HG02763 (cell line): ENCODE data around the gene SLC5A2.
"Not testable (repeated sequence)": the region's sequence is repeated elsewhere in the genome, so short reads cannot be mapped to it uniquely, and the experiment has no call there.

ENCODE experiments used
- ATAC-seq: cut with Tn5 transposase; IDR thresholded peaks from one replicate; pipeline ENCODE4 v1.9.1; 2021; ENCODE audit warnings: mild to moderate bottlenecking, moderate library complexity; ENCODE audit not compliant: unreplicated experiment

Gene SLC5A2

DNA sequence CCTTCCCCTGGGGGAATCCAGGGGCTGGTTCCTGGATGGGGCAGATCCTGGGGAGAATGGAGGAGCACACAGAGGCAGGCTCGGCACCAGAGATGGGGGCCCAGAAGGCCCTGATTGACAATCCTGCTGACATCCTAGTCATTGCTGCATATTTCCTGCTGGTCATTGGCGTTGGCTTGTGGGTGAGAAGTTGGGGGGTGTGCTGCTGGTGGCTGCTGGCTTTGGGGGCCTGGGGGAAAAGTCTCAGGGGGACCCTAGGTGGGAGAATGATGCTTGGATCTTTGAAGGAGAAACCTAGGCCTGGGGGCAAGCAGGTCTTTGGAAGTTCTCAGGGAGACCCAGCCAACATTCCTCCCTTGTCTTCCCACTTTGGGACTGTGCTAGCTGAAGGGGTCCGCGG is at the start of gene SLC5A2:
Gene SLC5A2 (plus strand): TSS at position 43 of the 400 bp plus-strand sequence. CDS start 14 bp downstream, at position 57.
- ATAC-seq: no peak

DNA sequence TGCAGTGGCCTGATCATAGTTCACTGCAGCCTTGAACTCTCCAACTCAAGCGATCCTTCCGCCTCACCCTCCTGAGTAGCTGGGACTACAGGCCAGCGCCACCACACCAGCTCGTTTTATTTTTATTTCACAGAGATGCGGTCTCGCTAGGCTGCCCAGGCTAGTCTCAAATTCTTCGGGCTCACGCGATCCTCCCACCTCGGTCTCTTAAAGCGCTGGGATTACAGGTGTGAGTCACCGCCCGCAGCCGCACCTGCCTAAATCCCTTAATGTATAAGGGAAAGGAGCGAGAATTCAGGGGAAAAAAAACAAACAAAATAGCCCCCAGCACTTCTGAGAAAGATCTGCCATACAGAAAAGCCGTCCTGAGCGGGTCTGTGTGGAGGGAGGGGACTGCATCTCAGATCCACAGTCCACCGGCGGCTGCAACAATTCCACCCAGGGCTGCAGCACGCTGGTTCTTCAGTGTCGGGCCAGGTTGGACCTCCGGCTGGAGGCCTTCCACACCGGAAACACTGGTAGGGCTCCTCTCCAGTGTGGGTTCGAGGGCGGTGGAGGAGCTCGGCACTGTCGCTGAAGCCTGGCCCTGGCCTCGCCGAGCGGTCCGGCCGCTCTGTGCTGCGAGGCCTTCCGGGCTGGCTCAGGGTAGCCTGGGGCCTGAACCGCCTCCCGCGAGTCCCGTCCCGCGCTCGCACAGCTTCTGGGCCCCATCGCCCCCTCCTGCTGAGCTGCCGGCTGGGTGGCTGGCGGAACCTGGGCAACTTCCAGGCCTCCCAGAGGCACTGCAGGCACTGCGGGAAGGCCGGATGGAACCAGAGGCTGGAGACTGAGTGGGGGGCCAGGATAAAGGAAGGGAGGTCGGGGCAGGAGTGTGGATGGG is 47.3 kb upstream of the SLC5A2 start:
- no peak for ATAC-seq

DNA sequence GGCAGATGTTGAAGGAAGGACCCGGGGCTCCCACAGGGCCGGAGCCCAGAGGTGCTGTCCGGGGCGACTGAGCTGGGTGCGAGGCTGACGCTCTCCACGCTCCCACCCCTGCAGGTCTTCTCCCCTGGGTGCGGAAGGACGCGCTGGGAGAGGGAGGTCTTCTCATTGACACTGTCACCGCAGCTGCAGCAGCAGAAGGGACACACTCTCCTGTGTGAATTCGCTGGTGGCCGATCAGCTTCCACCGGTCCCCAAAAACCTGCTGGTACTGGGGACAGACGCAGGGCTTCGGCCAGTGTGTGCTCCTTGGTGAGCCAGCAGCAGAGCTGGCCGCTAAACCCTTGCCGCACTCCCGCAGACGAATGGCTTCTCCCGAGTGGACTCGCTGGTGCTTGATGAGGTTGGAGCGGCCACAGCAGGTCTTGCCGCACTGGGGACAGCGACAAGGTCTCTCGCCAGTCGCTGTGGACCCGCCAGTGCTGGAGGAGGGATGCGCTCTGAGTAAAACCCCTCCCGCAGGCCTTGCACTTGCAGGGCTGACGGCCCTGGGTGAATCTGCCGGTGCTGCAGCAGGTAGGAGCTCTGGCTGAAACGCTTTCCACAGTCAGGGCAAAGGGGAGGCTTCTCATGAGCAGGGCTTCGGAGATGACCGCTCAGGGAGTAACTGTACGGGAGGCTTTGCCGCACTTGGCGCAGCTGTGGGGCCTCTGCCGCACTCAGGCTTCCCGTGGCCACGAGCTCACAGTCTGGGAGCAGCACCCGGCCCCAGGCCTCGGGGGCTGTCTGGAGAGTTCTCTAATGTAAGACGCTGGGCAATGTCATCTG is 46.5 kb upstream of the SLC5A2 start:
- ATAC-seq: no peak

DNA sequence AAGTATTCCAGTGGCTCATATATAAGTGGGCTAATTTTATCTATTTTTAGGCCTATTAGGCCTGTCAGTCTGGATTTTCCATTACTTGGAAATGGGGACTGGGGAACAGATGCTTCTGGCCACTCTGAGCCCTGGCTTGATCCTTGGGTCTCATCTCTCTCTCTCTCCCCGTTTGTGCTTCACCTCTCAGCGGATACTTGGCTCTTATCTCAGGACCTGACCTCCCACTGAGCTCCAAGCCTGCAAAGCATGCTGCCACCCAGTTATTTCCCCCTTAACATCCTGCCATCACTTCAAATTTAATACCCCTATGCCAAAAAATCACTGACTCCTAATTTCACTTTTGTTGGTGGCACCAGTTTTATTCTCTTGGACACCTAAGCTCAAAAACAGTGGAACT is 44.5 kb upstream of the SLC5A2 start:
- no peak for ATAC-seq

DNA sequence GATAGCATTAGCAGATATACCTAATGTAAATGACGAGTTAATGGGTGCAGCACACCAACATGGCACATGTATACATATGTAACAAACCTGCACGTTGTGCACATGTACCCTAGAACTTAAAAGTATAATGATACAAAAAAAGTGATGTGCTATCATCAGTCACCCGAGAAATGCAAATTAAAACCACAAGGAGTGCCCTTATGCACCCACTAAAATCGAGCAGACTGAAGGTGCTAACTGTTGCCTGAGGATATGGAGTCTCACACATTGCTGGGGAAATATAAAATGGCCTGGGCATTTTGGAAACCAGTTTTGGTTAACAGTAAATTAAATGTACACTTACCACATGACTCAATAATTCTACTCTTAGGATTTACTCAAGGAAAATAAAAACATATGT is 43.9 kb upstream of the SLC5A2 start:
- not testable (repeated sequence) for ATAC-seq

DNA sequence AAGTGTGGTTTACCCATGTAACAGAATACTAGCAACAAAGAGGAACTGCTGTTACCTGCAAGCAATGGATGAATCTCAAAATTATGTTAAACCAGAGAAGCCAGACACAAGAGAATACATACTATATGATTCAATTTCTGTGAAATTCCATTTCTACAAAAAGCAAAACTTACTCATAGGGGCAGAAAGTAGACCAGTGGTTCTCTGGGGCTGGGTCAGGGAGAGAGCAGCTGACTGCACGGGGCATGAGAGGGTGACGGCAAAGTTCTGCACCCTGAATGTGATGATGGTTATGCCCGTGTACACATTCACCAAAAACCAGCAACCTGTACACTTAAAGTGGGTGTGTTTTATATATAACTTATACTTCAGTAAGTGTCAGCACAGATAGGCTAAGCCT is 43.4 kb upstream of the SLC5A2 start:
- ATAC-seq: no peak

DNA sequence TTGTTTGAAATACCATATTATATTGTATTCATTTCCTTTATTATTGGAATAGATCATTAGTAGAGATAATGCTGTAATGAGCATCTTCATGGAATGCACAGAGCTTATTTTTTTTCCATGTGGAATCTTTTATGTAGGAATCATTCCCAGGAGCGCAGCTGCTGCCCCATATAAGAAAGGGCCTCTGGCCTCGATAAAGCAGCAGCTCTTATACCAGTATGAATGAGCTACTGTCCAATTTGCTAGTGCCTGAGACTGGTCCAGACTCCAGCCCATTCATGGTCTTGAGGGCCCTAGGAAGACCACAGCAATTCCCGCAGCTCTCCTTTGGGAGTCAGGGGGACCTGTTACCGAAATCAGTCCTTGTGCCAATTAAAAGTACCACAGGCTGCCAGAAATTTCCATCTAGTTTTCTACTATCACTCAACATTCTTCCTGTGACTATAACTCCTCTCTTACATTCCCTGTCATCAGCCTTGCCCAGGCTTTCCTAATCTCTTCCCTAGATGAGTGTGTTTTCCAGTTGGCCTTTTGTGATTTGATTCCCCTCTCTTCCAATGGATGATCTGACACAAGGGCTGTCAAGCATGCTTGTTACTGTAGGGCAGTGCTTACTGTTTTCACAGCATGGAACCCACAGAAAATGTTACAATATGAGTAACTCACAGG is 42.3 kb upstream of the SLC5A2 start:
- no peak for ATAC-seq

DNA sequence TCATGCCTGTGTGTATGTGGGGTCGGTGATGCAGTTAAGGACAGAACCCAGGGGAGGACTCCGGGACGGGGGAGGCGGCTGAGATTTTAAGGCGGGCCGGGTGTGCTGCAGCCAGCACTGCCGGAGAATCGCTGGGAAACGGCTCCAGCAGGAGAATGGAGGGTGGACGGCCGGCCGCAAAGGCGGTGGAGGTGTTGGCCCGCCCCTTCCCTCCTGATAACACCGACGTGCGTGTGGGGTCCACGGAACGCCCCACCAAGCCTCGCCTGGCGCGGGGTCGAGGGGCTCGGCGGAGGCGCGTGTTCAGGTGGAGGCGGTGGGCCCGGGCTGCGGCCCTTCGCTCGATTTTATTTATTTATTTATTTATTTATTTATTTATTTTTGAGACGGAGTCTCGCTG is 41.0 kb upstream of the SLC5A2 start:
- no peak for ATAC-seq

DNA sequence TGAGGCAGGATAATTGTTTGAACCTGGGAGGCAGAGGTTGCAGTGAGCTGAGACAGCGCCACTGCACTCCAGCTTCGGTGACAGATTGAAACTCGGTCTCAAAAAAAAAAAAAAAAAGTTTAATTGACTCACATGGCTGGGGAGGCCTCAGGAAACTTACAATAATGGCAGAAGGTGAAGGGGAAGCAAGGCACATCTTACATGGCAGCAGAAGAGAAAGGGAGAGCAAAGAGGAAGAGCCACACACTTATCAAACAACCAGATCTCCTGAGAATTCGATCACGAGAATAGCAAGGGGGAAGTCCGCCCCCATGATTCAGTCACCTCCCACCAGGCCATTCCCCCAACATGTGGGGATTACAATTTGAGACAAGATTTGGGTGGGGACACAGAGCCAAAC is 37.0 kb upstream of the SLC5A2 start:
- ATAC-seq: not testable (repeated sequence)

DNA sequence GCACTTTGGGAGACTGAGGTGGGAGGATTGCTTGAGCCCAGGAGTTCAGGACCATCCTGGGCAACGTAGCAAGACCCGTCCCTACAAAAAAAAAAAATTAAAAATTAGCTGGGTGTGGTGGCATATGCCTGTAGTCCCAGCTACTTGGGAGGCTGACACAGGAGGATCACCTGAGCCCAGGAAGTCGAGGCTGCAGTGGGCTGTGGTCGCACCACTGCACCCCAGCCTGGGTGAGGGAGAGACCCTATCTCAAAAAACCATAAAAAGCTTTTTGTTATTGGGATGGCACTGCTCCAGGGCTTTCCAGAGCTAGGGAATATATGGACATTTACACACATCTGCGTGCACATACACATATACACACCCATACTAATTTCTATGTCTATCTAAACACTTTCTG is 31.7 kb upstream of the SLC5A2 start:
- ATAC-seq: no peak

DNA sequence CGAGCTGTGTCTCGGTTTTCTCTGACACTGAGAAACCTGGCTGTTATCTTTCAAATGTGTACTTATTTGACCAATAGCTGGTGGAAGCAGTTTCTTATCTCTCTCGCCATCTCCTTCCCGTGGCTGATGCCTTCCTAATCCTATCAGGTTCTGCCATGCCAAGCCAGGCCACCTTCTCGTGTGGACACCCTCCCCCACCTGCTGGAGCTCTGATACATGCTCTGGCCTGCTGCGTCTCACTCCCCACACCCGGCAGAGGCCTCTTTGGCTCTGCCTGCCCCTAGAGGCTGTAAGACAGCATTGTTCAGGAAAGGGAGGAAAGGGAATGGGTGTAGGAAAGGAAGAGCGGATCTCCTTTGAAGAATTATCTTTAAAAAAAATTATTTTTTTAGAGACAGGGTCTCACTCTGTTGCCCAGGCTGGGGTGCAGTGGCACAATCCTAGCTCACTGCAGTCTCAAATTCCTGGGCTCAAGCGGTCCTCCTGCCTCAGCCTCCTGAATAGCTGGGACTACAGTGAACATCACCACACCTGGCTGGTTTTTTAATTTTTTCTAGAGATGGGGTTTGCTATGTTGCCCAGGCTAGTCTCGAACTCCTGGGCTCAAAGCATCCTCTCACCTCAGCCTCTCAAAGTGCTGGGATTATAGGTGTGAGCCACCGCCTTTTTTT is 31.1 kb upstream of the SLC5A2 start:
- no peak for ATAC-seq

DNA sequence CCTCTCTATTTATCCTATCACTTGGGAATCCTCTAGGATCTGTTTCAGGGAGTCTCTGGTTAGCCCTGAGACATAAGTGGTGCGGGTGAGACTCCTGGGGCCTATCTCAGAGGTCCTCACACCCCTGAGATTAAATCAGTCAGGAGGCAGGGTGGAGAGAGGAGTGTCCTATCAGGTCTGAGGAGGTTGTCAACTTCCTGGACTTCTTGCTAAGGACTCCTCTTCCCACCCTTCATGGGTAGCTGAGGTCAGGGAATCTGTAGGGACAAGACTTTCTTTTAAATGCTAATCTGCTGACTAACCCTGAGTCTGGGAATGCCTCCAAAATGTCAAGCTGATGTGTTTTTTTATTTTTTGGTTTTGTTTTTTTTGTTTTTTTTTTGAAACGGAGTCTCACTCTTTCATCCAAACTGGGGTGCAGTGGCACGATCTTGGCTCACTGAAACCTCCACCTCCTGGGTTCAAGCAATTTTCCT is 30.3 kb upstream of the SLC5A2 start:
- no peak for ATAC-seq

DNA sequence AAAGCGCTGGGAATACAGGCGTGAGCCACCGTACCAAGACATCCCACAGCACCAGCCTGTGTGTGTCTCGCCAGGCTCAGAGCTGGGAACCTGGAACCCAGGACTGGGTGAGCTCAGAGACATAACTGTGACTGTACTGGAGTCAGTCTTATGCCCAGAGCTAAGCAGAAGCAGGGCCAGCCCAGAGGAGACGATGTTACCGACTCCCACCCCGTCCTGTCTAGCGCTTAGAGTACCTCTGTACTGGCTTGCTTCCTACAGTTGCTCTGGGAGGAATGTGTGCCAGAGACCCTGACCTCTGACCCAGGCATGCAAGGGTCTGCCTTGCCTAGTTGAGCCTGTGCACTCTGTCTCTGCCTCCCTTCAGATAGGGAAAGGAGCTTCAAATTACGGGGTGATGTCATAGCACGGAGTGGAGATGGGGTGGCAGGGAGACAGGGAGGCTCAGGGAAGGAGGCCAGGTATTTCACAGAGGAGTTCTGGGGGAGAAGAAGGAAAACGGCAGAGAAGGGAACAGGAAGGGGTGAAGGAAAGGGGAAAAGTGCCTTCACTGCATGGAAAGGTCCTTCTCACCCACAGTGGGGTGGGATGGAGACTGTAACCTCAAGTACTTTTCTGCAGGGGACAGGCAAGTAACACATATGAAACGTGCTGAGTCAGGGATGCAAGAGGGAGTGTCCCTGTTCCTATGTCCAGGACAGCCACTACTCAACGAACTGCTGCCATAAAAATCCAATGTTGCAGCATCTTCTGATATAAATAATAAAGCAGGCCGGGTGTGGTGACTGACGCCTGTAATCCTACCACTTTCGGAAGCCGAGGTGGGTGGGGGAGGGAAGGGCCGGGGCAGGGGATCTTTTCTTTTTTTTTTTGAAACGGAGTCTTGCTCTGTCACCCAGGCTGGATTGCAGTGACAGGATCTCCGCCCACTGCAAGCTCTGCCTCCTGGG is 29.4 kb upstream of the SLC5A2 start:
- ATAC-seq: no peak

DNA sequence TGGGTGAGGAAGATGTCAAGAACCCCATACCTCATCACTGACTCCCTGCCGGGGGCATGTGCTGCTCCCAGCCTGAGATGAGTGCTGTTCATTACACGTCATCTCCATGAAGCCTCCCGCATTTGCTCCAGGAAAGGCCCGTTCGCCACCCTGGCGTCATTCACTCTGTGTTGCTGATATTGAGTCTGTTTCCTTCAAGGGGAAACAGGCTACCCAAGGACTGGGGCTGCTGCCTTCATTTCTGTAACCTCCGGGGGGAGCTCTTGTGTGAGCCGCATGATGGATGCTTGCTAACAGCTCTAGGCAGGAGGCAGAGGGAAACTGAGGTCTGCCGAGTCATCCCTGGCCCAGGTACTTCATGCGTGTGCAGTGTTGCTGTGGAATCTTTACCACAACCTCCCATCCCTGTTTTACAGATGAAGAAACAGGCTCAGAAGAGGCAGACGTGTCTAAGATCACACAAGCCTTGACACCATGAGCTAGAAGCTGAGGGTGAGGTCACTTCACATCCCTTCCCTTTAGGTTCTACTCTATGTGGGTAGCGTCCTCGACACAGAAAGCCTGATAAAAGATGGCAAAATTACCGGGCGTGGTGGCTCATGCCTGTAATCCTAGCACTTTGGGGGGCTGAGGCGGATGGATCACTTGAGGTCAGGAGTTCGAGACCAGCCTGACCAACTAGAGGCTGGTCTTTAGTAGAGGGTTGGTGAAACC is 27.2 kb upstream of the SLC5A2 start:
- no peak for ATAC-seq

DNA sequence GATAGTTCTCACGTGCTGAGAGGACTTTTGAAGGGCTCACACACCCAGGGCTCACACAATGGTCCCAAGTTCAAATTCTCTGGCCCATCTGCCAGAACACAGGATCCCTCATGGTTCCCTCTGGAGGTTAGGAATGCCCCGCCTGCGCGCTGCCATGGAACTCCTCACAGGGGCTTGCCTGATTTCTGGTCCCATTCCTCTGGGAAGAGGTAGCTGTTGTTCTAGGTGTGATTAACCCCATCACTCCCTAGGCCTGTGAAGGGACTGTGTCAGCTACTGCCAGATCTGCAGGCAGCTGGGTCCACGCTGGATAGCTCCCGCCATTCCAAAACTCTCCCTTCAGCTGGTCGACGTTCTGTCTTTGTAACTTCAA is 25.9 kb upstream of the SLC5A2 start:
- ATAC-seq: no peak

DNA sequence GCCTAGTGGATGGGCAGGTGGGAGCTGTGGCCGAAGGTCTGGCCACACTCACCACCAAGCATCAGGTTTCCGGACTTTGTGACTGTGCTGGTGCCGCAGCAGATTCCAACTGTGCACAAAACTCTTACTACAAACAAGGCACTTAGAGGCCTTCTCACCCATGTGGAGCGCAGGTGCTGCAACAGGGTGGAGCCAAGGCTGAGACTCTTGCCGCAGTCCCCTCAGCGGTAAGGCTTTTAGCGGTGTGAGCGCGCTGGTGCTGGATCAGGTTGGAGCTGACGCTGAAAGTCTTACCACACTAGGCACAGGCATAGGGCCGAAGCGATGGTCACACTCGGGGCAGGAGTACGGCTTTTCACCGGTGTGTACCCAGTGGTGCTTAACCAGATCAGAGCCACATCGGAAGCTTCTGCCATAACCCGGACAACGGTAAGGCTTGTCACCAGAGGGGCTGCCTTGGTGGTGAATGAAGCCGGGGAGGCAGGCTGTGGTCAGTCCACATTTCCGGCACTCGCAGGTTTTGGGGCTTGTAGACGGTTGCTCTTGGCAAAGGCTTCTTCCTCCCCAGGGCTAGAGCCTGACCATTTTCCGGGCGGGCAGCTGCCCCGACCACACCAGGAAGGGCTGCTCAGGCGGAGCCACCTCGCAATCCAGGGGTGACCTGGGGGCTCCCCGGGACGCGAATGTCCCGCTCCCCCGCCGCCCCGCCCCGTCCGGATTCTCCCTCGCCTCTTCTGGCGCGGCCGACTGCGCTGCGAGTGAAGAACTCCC is 24.7 kb upstream of the SLC5A2 start:
- ATAC-seq: no peak

DNA sequence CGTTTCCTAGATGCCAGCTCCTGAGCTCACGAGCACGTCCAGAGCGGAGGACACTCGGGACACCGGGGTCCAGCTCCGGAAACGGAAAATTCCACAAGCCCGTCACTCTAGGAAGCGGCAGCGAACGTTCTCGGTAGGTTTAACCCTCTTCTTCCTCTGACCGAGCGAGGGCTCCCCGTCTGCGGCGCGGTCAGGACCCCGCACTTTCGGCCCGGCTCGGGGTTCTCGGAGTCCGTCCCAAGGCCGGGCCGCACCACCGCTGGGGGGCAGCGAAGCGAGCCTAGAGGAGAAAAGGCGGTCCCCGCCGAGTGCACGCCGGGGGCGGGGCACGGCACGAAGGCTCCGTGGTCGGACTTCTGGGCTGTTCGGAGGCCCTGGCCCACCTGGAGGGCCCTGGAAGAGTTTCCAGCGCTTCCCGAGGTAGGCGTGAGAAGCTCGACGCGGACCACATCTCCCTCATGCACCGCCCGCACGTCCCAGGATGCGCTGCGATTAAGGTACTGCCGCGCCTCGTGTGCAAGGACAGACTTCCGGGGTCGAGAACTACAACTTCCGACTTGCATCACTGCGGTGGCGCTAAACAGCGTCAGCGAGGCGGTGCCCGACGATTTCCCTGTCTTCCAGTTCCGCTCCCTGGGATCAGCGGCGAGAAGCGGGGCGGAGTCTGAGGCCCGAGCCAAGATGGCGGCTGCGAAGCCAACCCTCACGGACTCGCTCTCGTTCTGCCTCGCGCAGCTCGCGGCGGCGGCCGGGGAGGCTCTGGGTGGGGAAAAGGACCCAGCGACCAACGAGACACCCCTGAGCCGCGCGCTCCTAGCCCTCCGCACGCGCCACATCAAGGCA is 23.9 kb upstream of the SLC5A2 start, which contains the start of gene ARMC5:
Gene ARMC5 (plus strand): TSS at position 658 of the 843 bp plus-strand sequence. CDS start 24 bp downstream, at position 682.
- peak; percentile 75 for ATAC-seq
